ENCODE results near the gene WNT10A.
A peak's percentile ranks its signal among the peaks of the same experiment; 100 is the strongest.

The WNT10A gene

GRCh38 chr2:218880859-218881594 lies 375 bp downstream of the WNT10A start:
- ChIA-PET POLR2A (interaction anchor here (1.2 kb wide), 1 partner anchor 20 kb away, joined by 3 read pairs; no protein-coding TSS in a partner anchor), CTCF (interaction anchor here (0.8 to 3.0 kb wide), 2 partner anchors 12 to 99 kb away, joined by 3 to 14 read pairs; no protein-coding TSS in a partner anchor)
- no peak for DNase-seq (ENCODE audit: extremely low spot score)
- TF ChIP-seq ARNT (IDR thresholded peaks at IDR 0.05) (no peak), ELF4 (IDR thresholded peaks at IDR 0.05) (no peak), FOXA1 (IDR thresholded peaks at IDR 0.05) (no peak), SP1 (IDR thresholded peaks at IDR 0.05) (no peak), TARDBP (IDR thresholded peaks at IDR 0.05) (no peak), NFRKB (IDR thresholded peaks at IDR 0.05) (no peak), ZNF384 (IDR thresholded peaks at IDR 0.05) (no peak)

DNA sequence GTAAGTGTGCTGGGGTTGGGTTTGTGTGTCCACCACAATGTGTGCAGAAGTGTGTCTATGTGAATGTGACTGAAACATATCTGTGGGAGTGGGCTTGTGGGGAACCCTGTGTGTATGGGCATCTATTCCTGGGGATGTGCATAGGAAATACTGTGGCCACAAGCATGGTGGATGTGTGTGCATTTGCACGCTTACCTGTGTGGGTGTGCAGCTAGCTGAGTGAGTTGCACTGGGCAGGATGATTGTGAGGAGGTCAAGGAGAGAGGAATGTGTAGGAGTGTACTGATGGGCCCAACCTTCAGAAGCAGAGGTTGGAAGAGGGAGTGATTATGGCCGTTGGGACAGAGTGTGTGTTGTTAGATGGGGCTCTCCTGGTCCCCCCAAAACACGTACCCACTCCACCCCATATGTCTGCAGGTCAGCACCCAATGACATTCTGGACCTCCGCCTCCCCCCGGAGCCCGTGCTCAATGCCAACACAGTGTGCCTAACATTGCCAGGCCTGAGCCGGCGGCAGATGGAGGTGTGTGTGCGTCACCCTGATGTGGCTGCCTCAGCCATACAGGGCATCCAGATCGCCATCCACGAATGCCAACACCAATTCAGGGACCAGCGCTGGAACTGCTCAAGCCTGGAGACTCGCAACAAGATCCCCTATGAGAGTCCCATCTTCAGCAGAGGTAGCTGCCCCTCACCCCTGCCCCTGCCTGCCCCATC lies 1.2 kb downstream of the WNT10A start:
- POLR2A ChIA-PET, result no interaction called here
- CTCF ChIA-PET, result interaction anchor here (0.8 to 3.0 kb wide), 2 partner anchors 11 to 98 kb away, joined by 3 to 14 read pairs; no protein-coding TSS in a partner anchor
- no peak for DNase-seq (ENCODE audit: extremely low spot score)

GRCh38 chr2:218882461-218882816 lies 1.8 kb downstream of the WNT10A start:
- CTCF ChIA-PET, result interaction anchor here (3.0 kb wide), 1 partner anchor 10 kb away, joined by 14 read pairs; no protein-coding TSS in a partner anchor
- TF ChIP-seq CTBP1 (IDR thresholded peaks at IDR 0.05; ENCODE audit: borderline replicate concordance), result no peak
- no peak for TF ChIP-seq PKNOX1 (IDR thresholded peaks at IDR 0.05)
- no peak for TF ChIP-seq SP1 (IDR thresholded peaks at IDR 0.05)
- no peak for TF ChIP-seq TARDBP (IDR thresholded peaks at IDR 0.05)
- TF ChIP-seq L3MBTL2 (conservative IDR thresholded peaks at IDR 0.05), result no peak
- TF ChIP-seq HDGF (IDR thresholded peaks at IDR 0.05; ENCODE audit: borderline replicate concordance), result no peak
- no peak for TF ChIP-seq LEF1 (IDR thresholded peaks at IDR 0.05; ENCODE audit: borderline replicate concordance)
- no peak for TF ChIP-seq ELF4 (IDR thresholded peaks at IDR 0.05)
- TF ChIP-seq SUZ12 (IDR thresholded peaks at IDR 0.05), result no peak
- no peak for TF ChIP-seq ARNT (IDR thresholded peaks at IDR 0.05)
- no peak for TF ChIP-seq NFRKB (IDR thresholded peaks at IDR 0.05)
- no peak for TF ChIP-seq FOXK2 (IDR thresholded peaks at IDR 0.05)
- no peak for TF ChIP-seq ZNF384 (IDR thresholded peaks at IDR 0.05)
- TF ChIP-seq FOXM1 (IDR thresholded peaks at IDR 0.05; ENCODE audit: borderline replicate concordance), result no peak
- no peak for TF ChIP-seq BHLHE40 (IDR thresholded peaks at IDR 0.05; ENCODE audit: borderline replicate concordance)
- no peak for TF ChIP-seq FOXA1 (IDR thresholded peaks at IDR 0.05)
- POLR2A ChIA-PET, result no interaction called here
- no peak for DNase-seq (ENCODE audit: extremely low spot score)

More for the DNA sequence above, 1.2 kb downstream of the WNT10A start:
- TF ChIP-seq SP1 (IDR thresholded peaks at IDR 0.05) (no peak), NFRKB (IDR thresholded peaks at IDR 0.05) (no peak), L3MBTL2 (conservative IDR thresholded peaks at IDR 0.05) (no peak), PKNOX1 (IDR thresholded peaks at IDR 0.05) (no peak), FOXM1 (IDR thresholded peaks at IDR 0.05; ENCODE audit: borderline replicate concordance) (no peak), ELF4 (IDR thresholded peaks at IDR 0.05) (no peak), TARDBP (IDR thresholded peaks at IDR 0.05) (no peak), LEF1 (IDR thresholded peaks at IDR 0.05; ENCODE audit: borderline replicate concordance) (no peak), FOXK2 (IDR thresholded peaks at IDR 0.05) (no peak)

GRCh38 chr2:218882866-218883366 lies 2.3 kb downstream of the WNT10A start:
- ChIA-PET POLR2A (no interaction called here), CTCF (interaction anchor here (3.0 kb wide), 1 partner anchor 10 kb away, joined by 14 read pairs; no protein-coding TSS in a partner anchor)
- TF ChIP-seq TARDBP (IDR thresholded peaks at IDR 0.05), result no peak
- no peak for TF ChIP-seq FOXM1 (IDR thresholded peaks at IDR 0.05; ENCODE audit: borderline replicate concordance)
- TF ChIP-seq BHLHE40 (IDR thresholded peaks at IDR 0.05; ENCODE audit: borderline replicate concordance), result no peak
- no peak for DNase-seq (ENCODE audit: extremely low spot score)

GRCh38 chr2:218883491-218884490 lies 3.1 kb downstream of the WNT10A start:
- POLR2A ChIA-PET, result no interaction called here
- CTCF ChIA-PET, result interaction anchor here (0.8 to 3.0 kb wide), 3 partner anchors 9 to 75 kb away, joined by 3 to 14 read pairs (median 9); partner anchors contain the start of gene CDK5R2
- TF ChIP-seq PKNOX1 (IDR thresholded peaks at IDR 0.05) (no peak), TARDBP (IDR thresholded peaks at IDR 0.05) (no peak), ELF4 (IDR thresholded peaks at IDR 0.05) (no peak), CTBP1 (IDR thresholded peaks at IDR 0.05; ENCODE audit: borderline replicate concordance) (no peak), SP1 (IDR thresholded peaks at IDR 0.05) (no peak), ARNT (IDR thresholded peaks at IDR 0.05) (no peak), HDGF (IDR thresholded peaks at IDR 0.05; ENCODE audit: borderline replicate concordance) (no peak), ZNF384 (IDR thresholded peaks at IDR 0.05) (no peak), NFRKB (IDR thresholded peaks at IDR 0.05) (no peak), FOXM1 (IDR thresholded peaks at IDR 0.05; ENCODE audit: borderline replicate concordance) (no peak), L3MBTL2 (conservative IDR thresholded peaks at IDR 0.05) (no peak), LEF1 (IDR thresholded peaks at IDR 0.05; ENCODE audit: borderline replicate concordance) (no peak), BHLHE40 (IDR thresholded peaks at IDR 0.05; ENCODE audit: borderline replicate concordance) (no peak)
- peak; percentile 55 for DNase-seq (ENCODE audit: extremely low spot score)

Measured in HEK293T (cell line).